ENCODE data around the gene USP54.
"Not testable (repeated sequence)": the region's sequence is repeated elsewhere in the genome, so short reads cannot be mapped to it uniquely, and the experiment has no call there.

Gene USP54

GRCh38 chr10:73620974-73621373 lies 29.8 kb upstream of the USP54 start:
- not testable (repeated sequence) for H3K4me1 ChIP-seq (ENCODE audit: control insufficient read depth in 1 of 2, insufficient read depth in 2 of 2, low read length in 2 of 2); H3K27ac ChIP-seq (ENCODE audit: low read length); H3K36me3 ChIP-seq (ENCODE audit: control insufficient read depth in 1 of 2, insufficient read depth in 2 of 2, low read length in 2 of 2); H3K9me3 ChIP-seq (ENCODE audit: control insufficient read depth in 1 of 2, low read length in 2 of 2); H3K4me3 ChIP-seq (ENCODE audit: low read depth in 1 of 2, low read length in 2 of 2); H3K27me3 ChIP-seq (ENCODE audit: low read depth, low read length)

- H3K27ac ChIP-seq (ENCODE audit: low read length); H3K9me3 ChIP-seq (ENCODE audit: control insufficient read depth in 1 of 2, low read length in 2 of 2); H3K27me3 ChIP-seq (ENCODE audit: low read depth, low read length); H3K36me3 ChIP-seq (ENCODE audit: control insufficient read depth in 1 of 2, insufficient read depth in 2 of 2, low read length in 2 of 2); H3K4me3 ChIP-seq (ENCODE audit: low read depth in 1 of 2, low read length in 2 of 2); H3K4me1 ChIP-seq (ENCODE audit: control insufficient read depth in 1 of 2, insufficient read depth in 2 of 2, low read length in 2 of 2): not testable (repeated sequence)
Measured at GRCh38 chr10:73617143-73617542, 26.0 kb upstream of the USP54 start.

GRCh38 chr10:73614720-73615119 lies 23.6 kb upstream of the USP54 start:
- Histone ChIP-seq H3K27me3 (ENCODE audit: low read depth, low read length) (no peaks in the 10 kb centered on the region), H3K4me1 (ENCODE audit: control insufficient read depth in 1 of 2, insufficient read depth in 2 of 2, low read length in 2 of 2) (no peaks in the 10 kb centered on the region), H3K36me3 (ENCODE audit: control insufficient read depth in 1 of 2, insufficient read depth in 2 of 2, low read length in 2 of 2) (no peaks in the 10 kb centered on the region), H3K27ac (ENCODE audit: low read length) (no peak overlapping the region), H3K4me3 (ENCODE audit: low read depth in 1 of 2, low read length in 2 of 2) (no peak overlapping the region), H3K9me3 (ENCODE audit: control insufficient read depth in 1 of 2, low read length in 2 of 2) (no peaks in the 10 kb centered on the region)

- Histone ChIP-seq H3K4me3 (ENCODE audit: low read depth in 1 of 2, low read length in 2 of 2) (no peak overlapping the region), H3K36me3 (ENCODE audit: control insufficient read depth in 1 of 2, insufficient read depth in 2 of 2, low read length in 2 of 2) (no peaks in the 10 kb centered on the region), H3K27ac (ENCODE audit: low read length) (no peak overlapping the region), H3K27me3 (ENCODE audit: low read depth, low read length) (no peaks in the 10 kb centered on the region), H3K9me3 (ENCODE audit: control insufficient read depth in 1 of 2, low read length in 2 of 2) (no peaks in the 10 kb centered on the region), H3K4me1 (ENCODE audit: control insufficient read depth in 1 of 2, insufficient read depth in 2 of 2, low read length in 2 of 2) (no peaks in the 10 kb centered on the region)
Measured at GRCh38 chr10:73609116-73609515, 18.0 kb upstream of the USP54 start.

GRCh38 chr10:73601486-73601921 lies 10.4 kb upstream of the USP54 start:
- peak overlapping the region; percentile 47 for H3K27ac ChIP-seq (ENCODE audit: low read length)
- H3K27me3 ChIP-seq (ENCODE audit: low read depth, low read length), result no peaks in the 10 kb centered on the region
- H3K36me3 ChIP-seq (ENCODE audit: control insufficient read depth in 1 of 2, insufficient read depth in 2 of 2, low read length in 2 of 2), result no peaks in the 10 kb centered on the region
- no peaks in the 10 kb centered on the region for H3K9me3 ChIP-seq (ENCODE audit: control insufficient read depth in 1 of 2, low read length in 2 of 2)
- peaks cover 0 to 3% of the 10 kb centered on the region in 2 donors for H3K4me1 ChIP-seq (ENCODE audit: control insufficient read depth in 1 of 2, insufficient read depth in 2 of 2, low read length in 2 of 2)
- H3K4me3 ChIP-seq (ENCODE audit: low read depth in 1 of 2, low read length in 2 of 2), result no peak overlapping the region

- Histone ChIP-seq H3K27ac (ENCODE audit: low read length) (no peak overlapping the region), H3K27me3 (ENCODE audit: low read depth, low read length) (no peaks in the 10 kb centered on the region), H3K4me3 (ENCODE audit: low read depth in 1 of 2, low read length in 2 of 2) (no peak overlapping the region), H3K9me3 (ENCODE audit: control insufficient read depth in 1 of 2, low read length in 2 of 2) (no peaks in the 10 kb centered on the region), H3K36me3 (ENCODE audit: control insufficient read depth in 1 of 2, insufficient read depth in 2 of 2, low read length in 2 of 2) (no peaks in the 10 kb centered on the region), H3K4me1 (ENCODE audit: control insufficient read depth in 1 of 2, insufficient read depth in 2 of 2, low read length in 2 of 2) (peaks cover 0 to 3% of the 10 kb centered on the region in 2 donors)
Measured at GRCh38 chr10:73597346-73597745, 6.2 kb upstream of the USP54 start.

- Histone ChIP-seq H3K4me1 (ENCODE audit: control insufficient read depth in 1 of 2, insufficient read depth in 2 of 2, low read length in 2 of 2) (no peaks in the 10 kb centered on the region), H3K9me3 (ENCODE audit: control insufficient read depth in 1 of 2, low read length in 2 of 2) (no peaks in the 10 kb centered on the region), H3K36me3 (ENCODE audit: control insufficient read depth in 1 of 2, insufficient read depth in 2 of 2, low read length in 2 of 2) (no peaks in the 10 kb centered on the region), H3K27me3 (ENCODE audit: low read depth, low read length) (no peaks in the 10 kb centered on the region), H3K27ac (ENCODE audit: low read length) (no peak overlapping the region), H3K4me3 (ENCODE audit: low read depth in 1 of 2, low read length in 2 of 2) (no peak overlapping the region)
Measured at GRCh38 chr10:73593812-73594211, 2.7 kb upstream of the USP54 start.

GRCh38 chr10:73593110-73593509 lies 2.0 kb upstream of the USP54 start:
- no peak overlapping the region for H3K4me3 ChIP-seq (ENCODE audit: low read depth in 1 of 2, low read length in 2 of 2)
- H3K27ac ChIP-seq (ENCODE audit: low read length), result no peak overlapping the region
- H3K27me3 ChIP-seq (ENCODE audit: low read depth, low read length), result no peaks in the 10 kb centered on the region
- no peaks in the 10 kb centered on the region for H3K36me3 ChIP-seq (ENCODE audit: control insufficient read depth in 1 of 2, insufficient read depth in 2 of 2, low read length in 2 of 2)
- H3K4me1 ChIP-seq (ENCODE audit: control insufficient read depth in 1 of 2, insufficient read depth in 2 of 2, low read length in 2 of 2), result no peaks in the 10 kb centered on the region
- H3K9me3 ChIP-seq (ENCODE audit: control insufficient read depth in 1 of 2, low read length in 2 of 2), result no peaks in the 10 kb centered on the region

- H3K9me3 ChIP-seq (ENCODE audit: control insufficient read depth in 1 of 2, low read length in 2 of 2), result no peaks in the 10 kb centered on the region
- peak overlapping the region; percentile 81 for H3K27ac ChIP-seq (ENCODE audit: low read length)
- peak overlapping the region in 1 of 2 donors; percentile 52 for H3K4me3 ChIP-seq (ENCODE audit: low read depth in 1 of 2, low read length in 2 of 2)
- no peaks in the 10 kb centered on the region for H3K36me3 ChIP-seq (ENCODE audit: control insufficient read depth in 1 of 2, insufficient read depth in 2 of 2, low read length in 2 of 2)
- H3K27me3 ChIP-seq (ENCODE audit: low read depth, low read length), result no peaks in the 10 kb centered on the region
- H3K4me1 ChIP-seq (ENCODE audit: control insufficient read depth in 1 of 2, insufficient read depth in 2 of 2, low read length in 2 of 2), result peaks cover 0 to 4% of the 10 kb centered on the region in 2 donors
Measured at GRCh38 chr10:73591935-73592699, 975 bp upstream of the USP54 start.

GRCh38 chr10:73589563-73590126 lies 1.5 kb downstream of the USP54 start:
- Histone ChIP-seq H3K27ac (ENCODE audit: low read length) (peak overlapping the region; percentile 56), H3K36me3 (ENCODE audit: control insufficient read depth in 1 of 2, insufficient read depth in 2 of 2, low read length in 2 of 2) (no peaks in the 10 kb centered on the region), H3K4me3 (ENCODE audit: low read depth in 1 of 2, low read length in 2 of 2) (no peak overlapping the region), H3K4me1 (ENCODE audit: control insufficient read depth in 1 of 2, insufficient read depth in 2 of 2, low read length in 2 of 2) (peaks cover 12 to 14% of the 10 kb centered on the region in 2 donors), H3K27me3 (ENCODE audit: low read depth, low read length) (no peaks in the 10 kb centered on the region), H3K9me3 (ENCODE audit: control insufficient read depth in 1 of 2, low read length in 2 of 2) (no peaks in the 10 kb centered on the region)

- Histone ChIP-seq H3K9me3 (ENCODE audit: control insufficient read depth in 1 of 2, low read length in 2 of 2) (no peaks in the 10 kb centered on the region), H3K27me3 (ENCODE audit: low read depth, low read length) (no peaks in the 10 kb centered on the region), H3K36me3 (ENCODE audit: control insufficient read depth in 1 of 2, insufficient read depth in 2 of 2, low read length in 2 of 2) (no peaks in the 10 kb centered on the region), H3K4me3 (ENCODE audit: low read depth in 1 of 2, low read length in 2 of 2) (no peak overlapping the region), H3K4me1 (ENCODE audit: control insufficient read depth in 1 of 2, insufficient read depth in 2 of 2, low read length in 2 of 2) (peaks cover 12 to 14% of the 10 kb centered on the region in 2 donors), H3K27ac (ENCODE audit: low read length) (no peak overlapping the region)
Measured at GRCh38 chr10:73588656-73589055, 2.5 kb downstream of the USP54 start.

- H3K27ac ChIP-seq (ENCODE audit: low read length), result peak overlapping the region; percentile 69
- H3K36me3 ChIP-seq (ENCODE audit: control insufficient read depth in 1 of 2, insufficient read depth in 2 of 2, low read length in 2 of 2), result no peaks in the 10 kb centered on the region
- H3K9me3 ChIP-seq (ENCODE audit: control insufficient read depth in 1 of 2, low read length in 2 of 2), result no peaks in the 10 kb centered on the region
- H3K4me3 ChIP-seq (ENCODE audit: low read depth in 1 of 2, low read length in 2 of 2), result peak overlapping the region in 1 of 2 donors; percentile 28
- H3K4me1 ChIP-seq (ENCODE audit: control insufficient read depth in 1 of 2, insufficient read depth in 2 of 2, low read length in 2 of 2), result peaks cover 12 to 14% of the 10 kb centered on the region in 2 donors
- no peaks in the 10 kb centered on the region for H3K27me3 ChIP-seq (ENCODE audit: low read depth, low read length)
Measured at GRCh38 chr10:73586583-73586984, 4.6 kb downstream of the USP54 start.

All from muscle layer of duodenum (tissue), 2 donors.